HFFc6 (cell line): ENCODE data around the gene SKI. TPM values are rescaled to one million over a fixed set of nuclear protein-coding genes. Genes with fewer than 3 reads are reported as not detected.

Experiments
- DNase-seq: peaks from one replicate; pipeline ENCODE4 v3.0.0-alpha.2; 2018
- H3K27ac Mint-ChIP-seq: 2 replicates; pipeline ENCODE4 v1.8.0; 2020; ENCODE audit warnings: mild to moderate bottlenecking, mixed read lengths
- H3K27me3 Mint-ChIP-seq: 2 replicates; pipeline ENCODE4 v1.8.0; 2021; ENCODE audit warnings: mild to moderate bottlenecking, moderate library complexity, mixed read lengths; ENCODE audit not compliant: insufficient read depth
- H3K36me3 Mint-ChIP-seq: 2 replicates; pipeline ENCODE4 v1.8.0; 2021; ENCODE audit warnings: low read depth, mixed read lengths
- H3K4me1 Mint-ChIP-seq: 2 replicates; pipeline ENCODE4 v1.8.0; 2020; ENCODE audit warnings: low read depth, mixed read lengths
- H3K4me3 Mint-ChIP-seq: 2 replicates; pipeline ENCODE4 v1.8.0; 2020; ENCODE audit warnings: mild to moderate bottlenecking, moderate library complexity, mixed read lengths
- H3K9me3 Mint-ChIP-seq: 2 replicates; pipeline ENCODE4 v1.8.0; 2020; ENCODE audit warnings: mild to moderate bottlenecking, mixed read lengths
- total RNA-seq, 6 experiments: library from RNA; stranded (reverse); fragmentation: NEBNext Ultra II Directional; extraction: Animal tissue kit (Norgen Biotek cat#: 25700); gene quantifications; 2 replicates in 1 of 6; 3 replicates in 5 of 6; pipeline ENCODE4 v1.2.3, GENCODE V29; 2021
- TF ChIP-seq, protein P1 (sequence below): fragments of 200-600 bp; sonication (generic); IDR thresholded peaks from 2 replicates; pipeline ENCODE4 v1.5.0; 2021; ENCODE audit warnings: antibody characterized with exemption, mild to moderate bottlenecking

SKI gene
- total RNA-seq, 6 experiments from 2014 or later = 63.7 to 76.6 (median 66.1) TPM

GRCh38 chr1:2255420-2256369 lies 27.6 kb downstream of the SKI start:
- Mint-ChIP-seq H3K27me3 (peaks cover 7% of the 10 kb centered on the region), H3K9me3 (no peaks in the 10 kb centered on the region), H3K4me1 (peaks cover 15% of the 10 kb centered on the region), H3K4me3 (no peak overlapping the region), H3K36me3 (peaks cover 10% of the 10 kb centered on the region; the same call in 1 of the 2 replicates), H3K27ac (no peak overlapping the region)
- peak; percentile 65 for DNase-seq
- TF ChIP-seq, protein P1, sequence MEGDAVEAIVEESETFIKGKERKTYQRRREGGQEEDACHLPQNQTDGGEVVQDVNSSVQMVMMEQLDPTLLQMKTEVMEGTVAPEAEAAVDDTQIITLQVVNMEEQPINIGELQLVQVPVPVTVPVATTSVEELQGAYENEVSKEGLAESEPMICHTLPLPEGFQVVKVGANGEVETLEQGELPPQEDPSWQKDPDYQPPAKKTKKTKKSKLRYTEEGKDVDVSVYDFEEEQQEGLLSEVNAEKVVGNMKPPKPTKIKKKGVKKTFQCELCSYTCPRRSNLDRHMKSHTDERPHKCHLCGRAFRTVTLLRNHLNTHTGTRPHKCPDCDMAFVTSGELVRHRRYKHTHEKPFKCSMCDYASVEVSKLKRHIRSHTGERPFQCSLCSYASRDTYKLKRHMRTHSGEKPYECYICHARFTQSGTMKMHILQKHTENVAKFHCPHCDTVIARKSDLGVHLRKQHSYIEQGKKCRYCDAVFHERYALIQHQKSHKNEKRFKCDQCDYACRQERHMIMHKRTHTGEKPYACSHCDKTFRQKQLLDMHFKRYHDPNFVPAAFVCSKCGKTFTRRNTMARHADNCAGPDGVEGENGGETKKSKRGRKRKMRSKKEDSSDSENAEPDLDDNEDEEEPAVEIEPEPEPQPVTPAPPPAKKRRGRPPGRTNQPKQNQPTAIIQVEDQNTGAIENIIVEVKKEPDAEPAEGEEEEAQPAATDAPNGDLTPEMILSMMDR = no peak

GRCh38 chr1:2256435-2257244 lies 28.5 kb downstream of the SKI start:
- Mint-ChIP-seq H3K4me3 (no peak overlapping the region), H3K4me1 (peaks cover 15% of the 10 kb centered on the region), H3K27ac (peak overlapping the region; percentile 38; the same call in 1 of the 2 replicates), H3K9me3 (no peaks in the 10 kb centered on the region), H3K36me3 (peaks cover 8% of the 10 kb centered on the region; the same call in 1 of the 2 replicates), H3K27me3 (peaks cover 7% of the 10 kb centered on the region)
- TF ChIP-seq, protein P1 = no peak
- DNase-seq = no peak

DNA sequence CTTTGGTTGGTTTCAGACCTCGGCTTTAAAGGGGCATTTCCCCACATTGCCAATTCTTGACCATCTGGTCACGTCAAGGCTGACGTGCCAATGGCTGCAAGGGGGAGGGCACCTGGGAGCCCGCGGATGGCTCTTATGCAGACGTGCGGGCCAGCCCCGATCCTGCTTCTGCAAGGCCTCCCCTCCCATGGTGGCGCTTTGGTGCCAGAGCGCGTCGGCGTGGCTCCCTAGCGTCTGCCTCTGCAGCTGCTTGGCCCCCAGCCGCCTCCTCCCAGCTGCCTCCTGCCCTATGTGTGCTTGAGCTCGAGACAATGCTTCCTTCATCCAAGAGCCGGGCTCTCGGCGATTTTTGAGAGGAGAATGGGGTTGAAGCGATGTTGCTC lies 29.1 kb downstream of the SKI start:
- Mint-ChIP-seq H3K27ac (peak overlapping the region; percentile 38; the same call in 1 of the 2 replicates), H3K4me3 (no peak overlapping the region), H3K36me3 (peaks cover 5% of the 10 kb centered on the region; the same call in 1 of the 2 replicates), H3K27me3 (peaks cover 7% of the 10 kb centered on the region), H3K4me1 (peaks cover 15% of the 10 kb centered on the region), H3K9me3 (no peaks in the 10 kb centered on the region)
- TF ChIP-seq, protein P1 = no peak
- DNase-seq = no peak

DNA sequence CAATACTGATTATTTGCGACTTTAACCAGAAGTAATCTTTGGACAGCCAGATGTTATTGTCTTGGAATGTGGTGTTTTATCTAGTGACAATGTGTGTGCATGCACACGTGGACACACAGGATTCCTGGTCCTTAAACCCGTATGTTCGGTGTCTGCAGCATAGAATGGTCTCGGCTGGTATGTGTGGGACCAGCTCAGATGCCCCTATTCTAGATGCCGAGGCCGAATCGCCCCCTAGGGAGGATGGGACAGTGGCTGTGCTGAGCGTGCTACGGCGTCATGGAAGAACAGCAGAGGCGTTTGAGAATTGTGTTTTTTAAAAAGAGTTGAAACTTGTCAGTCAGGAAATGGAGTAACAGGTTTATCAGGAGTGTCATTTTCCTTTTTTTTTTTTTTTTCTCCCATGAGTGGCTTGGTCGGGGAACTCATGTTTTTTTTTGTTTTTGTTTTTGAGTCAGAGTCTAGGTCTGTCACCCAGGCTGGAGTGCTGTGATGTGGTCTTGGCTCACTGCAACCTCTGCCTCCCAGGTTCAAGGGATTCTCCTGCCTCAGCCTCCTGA lies 30.1 kb downstream of the SKI start:
- Mint-ChIP-seq H3K9me3 (no peaks in the 10 kb centered on the region), H3K36me3 (no peaks in the 10 kb centered on the region; the same call in 1 of the 2 replicates), H3K4me1 (peaks cover 15% of the 10 kb centered on the region), H3K4me3 (no peak overlapping the region), H3K27ac (no peak overlapping the region; the same call in 1 of the 2 replicates), H3K27me3 (peaks cover 5% of the 10 kb centered on the region)
- TF ChIP-seq, protein P1 = no peak
- DNase-seq = no peak

GRCh38 chr1:2258996-2259395 lies 30.9 kb downstream of the SKI start:
- Mint-ChIP-seq H3K4me3 (no peak overlapping the region), H3K36me3 (no peaks in the 10 kb centered on the region; the same call in 1 of the 2 replicates), H3K4me1 (peaks cover 15% of the 10 kb centered on the region), H3K9me3 (no peaks in the 10 kb centered on the region), H3K27me3 (no peaks in the 10 kb centered on the region; the same call in 1 of the 2 replicates), H3K27ac (no peak overlapping the region)
- DNase-seq = no peak
- TF ChIP-seq, protein P1 = no peak
